K562 (cell line): Measurements from ENCODE around the gene GRIK1. TPM values are rescaled to one million over a fixed set of nuclear protein-coding genes. Genes with fewer than 3 reads are reported as not detected.

ENCODE experiments used
- ATAC-seq: fragments of 200-7000 bp; cut with Tn5 transposase; 3 replicates; pipeline ENCODE4 v1.9.1; 2020; ENCODE audit warnings: moderate library complexity
- BruUV-seq: library from RNA; stranded (reverse); fragments of 400-500 nt; replicated peaks from 2 replicates; lab custom pipeline; 2021; lab: Mats Ljungman, UMichigan
- CTCF ChIA-PET: fragments of 300-600 bp; formaldehyde crosslinking; extraction: SDS; loops from one replicate; lab custom pipeline; 2021; ENCODE audit warnings: low intra/inter-chr PET ratio; lab: Yijun Ruan, JAX
- POLR2A ChIA-PET: fragments of 300-600, 350-650 bp; sonication (Branson Sonifier 250); formaldehyde crosslinking; extraction: SDS; loops from one replicate; lab custom pipeline; 2021; ENCODE audit warnings: antibody characterized with exemption, inconsistent platforms; lab: Yijun Ruan, JAX
- DNase-seq, 4 experiments: peaks; one replicate each; pipeline versions ENCODE4 v3.0.0 to v3.0.0-alpha.2; 2011 to 2018; ENCODE audit warnings: low spot score in 3 of 4, mixed read lengths in 3 of 4; ENCODE audit errors: extremely low read depth in 1 of 4
- FAIRE-seq: peaks from 2 replicates; lab custom pipeline; 2011; peaks lifted over from hg19 to GRCh38; lab: Jason Lieb, UNC
- H2AFZ ChIP-seq: 2 replicates; pipeline ENCODE4 v1.6.0; 2011; ENCODE audit warnings: low read depth, low read length, control low read depth, inconsistent platforms
- H3K27ac ChIP-seq: fragments of 200-600 bp; 3 replicates; pipeline ENCODE4 v1.8.0; 2011; ENCODE audit warnings: low read depth, mild to moderate bottlenecking, control low read depth, inconsistent platforms, low read length, moderate library complexity, mixed read lengths; ENCODE audit errors: extremely low read depth
- H3K27me3 ChIP-seq, 2 experiments: fragments of 300-600 bp in 1 of 2; 2 replicates in 1 of 2; 3 replicates in 1 of 2; pipeline versions ENCODE4 v1.6.0 to v1.8.0; 2011; ENCODE audit warnings: inconsistent platforms in 2 of 2, low read length in 2 of 2, mild to moderate bottlenecking in 1 of 2, mixed read lengths in 1 of 2, moderate library complexity in 1 of 2; ENCODE audit not compliant: control insufficient read depth in 2 of 2, insufficient read depth in 2 of 2
- H3K36me3 ChIP-seq: fragments of 300-600 bp; 3 replicates; pipeline ENCODE4 v1.8.0; 2011; ENCODE audit warnings: mild to moderate bottlenecking, low read length, inconsistent platforms; ENCODE audit not compliant: control insufficient read depth, insufficient read depth
- H3K4me1 ChIP-seq, 2 experiments: fragments of 200-600 bp in 1 of 2; replicated peaks in 1 of 2; 2 replicates in 1 of 2; 3 replicates in 1 of 2; pipeline versions ENCODE4 v1.5.1 to v1.8.0; 2011; ENCODE audit warnings: inconsistent platforms in 2 of 2, low read length in 2 of 2, mild to moderate bottlenecking in 1 of 2, mixed read lengths in 1 of 2, moderate library complexity in 1 of 2; ENCODE audit not compliant: control insufficient read depth in 2 of 2, insufficient read depth in 2 of 2
- H3K4me2 ChIP-seq: 2 replicates; pipeline ENCODE4 v1.6.1; 2011; ENCODE audit warnings: low read length, control low read depth, inconsistent platforms, mixed read lengths; ENCODE audit not compliant: insufficient read depth
- H3K4me3 ChIP-seq: fragments of 200-600 bp; sonication (generic), shearing (Covaris generic); 2 replicates; pipeline ENCODE4 v1.5.1; 2016; ENCODE audit warnings: control low read depth, inconsistent platforms
- H3K79me2 ChIP-seq: fragments of 200-600 bp; 3 replicates; pipeline ENCODE4 v1.8.0; 2011; ENCODE audit warnings: low read length, inconsistent platforms; ENCODE audit not compliant: control insufficient read depth, insufficient read depth
- H3K9ac ChIP-seq, 2 experiments: 2 replicates each; pipeline versions ENCODE4 v1.6.0 to v1.6.1; 2011; ENCODE audit warnings: low read depth in 2 of 2, low read length in 2 of 2, control low read depth in 1 of 2, inconsistent platforms in 1 of 2, mild to moderate bottlenecking in 1 of 2, mixed read lengths in 1 of 2; ENCODE audit not compliant: insufficient read depth in 1 of 2
- H3K9me1 ChIP-seq: one replicate; pipeline ENCODE4 v1.6.0; 2011; ENCODE audit warnings: inconsistent platforms, mild to moderate bottlenecking, low read length, moderate library complexity; ENCODE audit not compliant: control insufficient read depth, insufficient read depth
- H3K9me3 ChIP-seq: replicated peaks from 2 replicates; pipeline ENCODE4 v1.5.1; 2011; ENCODE audit warnings: low read depth, low read length, inconsistent platforms; ENCODE audit not compliant: control insufficient read depth, insufficient read depth
- H4K20me1 ChIP-seq: replicated peaks from 2 replicates; pipeline ENCODE4 v1.6.1; 2011; ENCODE audit warnings: low read length, inconsistent platforms, mixed read lengths; ENCODE audit not compliant: control insufficient read depth, insufficient read depth
- CTCF ChIP-seq, 3 experiments: IDR thresholded peaks in 2 of 3; conservative IDR thresholded peaks in 1 of 3; 2 replicates each; pipeline ENCODE4 v1.5.1; 2011 to 2012; ENCODE audit warnings: low read length in 3 of 3, mild to moderate bottlenecking in 3 of 3, control low read depth in 2 of 3, improper control_type of control experiment in 1 of 3, inconsistent platforms in 1 of 3, low read depth in 1 of 3, mixed read lengths in 1 of 3, moderate library complexity in 1 of 3; ENCODE audit not compliant: insufficient read depth in 2 of 3
- FOXJ3 ChIP-seq: sonication (generic); formaldehyde crosslinking; IDR thresholded peaks from 2 replicates; pipeline ENCODE4 v1.4.0; 2020; ENCODE audit warnings: mild to moderate bottlenecking, missing genetic modification reagents
- KDM2B ChIP-seq: fragments of 250-450 bp; sonication (Bioruptor Pico); IDR thresholded peaks from 2 replicates; pipeline ENCODE4 v1.8.0; 2021; ENCODE audit warnings: mild to moderate bottlenecking, moderate library complexity
- MEF2D ChIP-seq: conservative IDR thresholded peaks from 2 replicates; pipeline ENCODE4 v1.6.1; 2016; ENCODE audit warnings: low read depth, missing genetic modification characterization, missing compliant biosample characterization
- REST ChIP-seq, 2 experiments: fragments of 450-650 bp; formaldehyde crosslinking in 1 of 2; IDR thresholded peaks; 2 replicates each; pipeline versions ENCODE4 v1.4.0 to v1.6.1; 2014 to 2020; ENCODE audit warnings: mild to moderate bottlenecking in 2 of 2, borderline replicate concordance in 1 of 2, low read depth in 1 of 2
- ZNF224 ChIP-seq: sonication (generic); formaldehyde crosslinking; IDR thresholded peaks from 2 replicates; pipeline ENCODE4 v1.8.0; 2022; ENCODE audit warnings: mild to moderate bottlenecking, missing genetic modification reagents
- WGBS: fragments of 100-300 bp; shearing (Covaris generic); methylation state at CpG from one replicate; pipeline ENCODE4 v1.1.6; 2016; ENCODE audit warnings: low coverage, mixed read lengths; ENCODE audit not compliant: insufficient coverage; ENCODE audit errors: missing lambda C conversion rate; 5-methylcytosine and 5-hydroxymethylcytosine counted together
- in situ Hi-C: fragments of 300-500 bp; cut with MboI; formaldehyde crosslinking; loops from 4 replicates; pipeline ENCODE4 v1.15.0; 2018; ENCODE audit warnings: inconsistent platforms, mixed read lengths
- intact Hi-C: fragments of 100-400 bp; cut with micrococcal nuclease; formaldehyde crosslinking; loops from 2 replicates; pipeline ENCODE4 v1.14.2; 2022
- polyA plus RNA-seq, 8 experiments: library from polyadenylated mRNA; depleted of rRNA in 4 of 8; stranded (reverse) in 5 of 8; unstranded in 3 of 8; fragments of >200 nt; fragmentation: Nextera tagmentation in 2 of 8; fragmentation: Illumina TruSeq in 1 of 8; extraction: Ambion mirVana in 2 of 8; extraction: Trizol in 1 of 8; gene quantifications; 2 replicates each; pipeline versions ENCODE4 v1.2.1 to v1.2.3, GENCODE V29; 2011 to 2014; ENCODE audit warnings: inconsistent platforms in 1 of 8, missing spikeins in 1 of 8
- total RNA-seq, 7 experiments: library from RNA; depleted of rRNA in 6 of 7; stranded (reverse); fragments of >200 nt in 6 of 7; fragmentation: Illumina TruSeq in 2 of 7; extraction: Trizol in 2 of 7; gene quantifications; 2 replicates each; pipeline versions ENCODE4 v1.2.1 to v1.2.3, GENCODE V29; 2011 to 2021; ENCODE audit warnings: low replicate concordance in 1 of 7
- TF ChIP-seq, protein P1 (sequence below): IDR thresholded peaks from 2 replicates; pipeline ENCODE4 v1.6.1; 2012; ENCODE audit warnings: low read depth, low read length, improper control_type of control experiment, borderline replicate concordance

GRIK1 gene
- total and polyA plus RNA-seq, 9 of the 15 experiments (the other 6 are each of a cell fraction or from before 2014, with no cell fraction given): 0.17 to 2.8 (median 0.53) TPM

- H3K4me2 ChIP-seq: no peak overlapping the region
- H3K27me3 ChIP-seq: peaks cover 7 to 14% of the 10 kb centered on the region in 2 experiments; a peak in 4 of 5 replicates
- H4K20me1 ChIP-seq: no peaks in the 10 kb centered on the region
- no peak overlapping the region for H3K27ac ChIP-seq
- no peak overlapping the region for H3K9ac ChIP-seq
- no peaks in the 10 kb centered on the region for H3K9me3 ChIP-seq
- DNase-seq (peak in 2 of 4 experiments; percentile 24 to 44), FAIRE-seq (no peak), ATAC-seq (peak; percentile 49; the same call in 1 of the 3 replicates)
- intact Hi-C loops (loop anchor here (1.0 kb wide), 1 partner anchor 250 kb away; no protein-coding TSS in a partner anchor), in situ Hi-C loops (no loop called here)
- WGBS: 2% methylated on average over 4 of the region's 4 CpGs
- H3K4me1 ChIP-seq: peaks cover 0 to 9% of the 10 kb centered on the region in 2 experiments; a peak in 3 of 5 replicates
- BruUV-seq: no TSS peak
- no peaks in the 10 kb centered on the region for H3K36me3 ChIP-seq
- H3K4me3 ChIP-seq: no peak overlapping the region
- ChIA-PET CTCF (interaction anchor here (1.4 kb wide), 1 partner anchor 251 kb away, joined by 4 read pairs; no protein-coding TSS in a partner anchor), POLR2A (no interaction called here)
- peak overlapping the region; percentile 34; the same call in 1 of the 2 replicates for H2AFZ ChIP-seq
- no peaks in the 10 kb centered on the region for H3K79me2 ChIP-seq
- no peaks in the 10 kb centered on the region for H3K9me1 ChIP-seq
- TF ChIP-seq, protein P1, sequence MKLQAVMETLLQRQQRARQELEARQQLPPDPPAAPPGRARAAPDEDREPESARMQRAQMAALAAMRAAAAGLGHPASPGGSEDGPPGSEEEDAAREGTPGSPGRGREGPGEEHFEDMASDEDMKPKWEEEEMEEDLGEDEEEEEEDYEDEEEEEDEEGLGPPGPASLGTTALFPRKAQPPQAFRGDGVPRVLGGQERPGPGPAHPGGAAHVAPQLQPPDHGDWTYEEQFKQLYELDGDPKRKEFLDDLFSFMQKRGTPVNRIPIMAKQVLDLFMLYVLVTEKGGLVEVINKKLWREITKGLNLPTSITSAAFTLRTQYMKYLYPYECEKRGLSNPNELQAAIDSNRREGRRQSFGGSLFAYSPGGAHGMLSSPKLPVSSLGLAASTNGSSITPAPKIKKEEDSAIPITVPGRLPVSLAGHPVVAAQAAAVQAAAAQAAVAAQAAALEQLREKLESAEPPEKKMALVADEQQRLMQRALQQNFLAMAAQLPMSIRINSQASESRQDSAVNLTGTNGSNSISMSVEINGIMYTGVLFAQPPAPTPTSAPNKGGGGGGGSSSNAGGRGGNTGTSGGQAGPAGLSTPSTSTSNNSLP: no peak
- no peak for TF ChIP-seq MEF2D (tag)
- TF ChIP-seq ZNF224 (CRISPR knock-in tag): no peak
- TF ChIP-seq KDM2B: no peak
- TF ChIP-seq CTCF (IDR thresholded peaks at IDR 0.05 in 2 of 3, conservative IDR thresholded peaks at IDR 0.05 in 1 of 3; ENCODE audit: insufficient read depth in 2 of 3, low read depth in 1 of 3, low read length in 3 of 3): peak; percentile 34 to 62 (median 40); a peak in 4 of 6 replicates
- peak; percentile 6; the same call in 1 of the 2 replicates for TF ChIP-seq REST (IDR thresholded peaks at IDR 0.05; ENCODE audit: borderline replicate concordance)
- no peak for TF ChIP-seq REST (CRISPR knock-in tag; IDR thresholded peaks at IDR 0.05; ENCODE audit: low read depth)
- no peak for TF ChIP-seq FOXJ3 (CRISPR knock-in tag)
These were observed 4.1 kb upstream of the GRIK1 start for GRCh38 chr21:29943885-29944284.
